Stimulated activated naive B cell treated with anti-CD40 and anti-IgM and Interleukin-4, amounts not matched to agents 10 μg/mL and 1 μg/mL and 100 μg/mL, for 72 hours (primary cell): ENCODE data around the gene GRIK2.

ENCODE experiments used
- ATAC-seq, 2 donors: fragments of 150-1000 bp; cut with Tn5 transposase; replicated peaks; 2 replicates each; pipeline ENCODE4 v1.10.0; 2021; ENCODE audit warnings: moderate library complexity in 1 of 2
- DNase-seq: peaks from one replicate; pipeline ENCODE4 v3.0.0; 2021
- H3K27ac Mint-ChIP-seq: one replicate; pipeline ENCODE4 v1.8.0; 2022; ENCODE audit warnings: mild to moderate bottlenecking, mixed read lengths
- H3K27me3 Mint-ChIP-seq, 2 donors: one replicate each; pipeline ENCODE4 v1.8.0; 2022; ENCODE audit warnings: mixed read lengths in 2 of 2
- H3K36me3 Mint-ChIP-seq, 2 donors: one replicate each; pipeline ENCODE4 v1.8.0; 2022; ENCODE audit warnings: mixed read lengths in 2 of 2, mild to moderate bottlenecking in 1 of 2
- H3K4me1 Mint-ChIP-seq, 2 donors: one replicate each; pipeline ENCODE4 v1.8.0; 2022; ENCODE audit warnings: mixed read lengths in 2 of 2, mild to moderate bottlenecking in 1 of 2
- H3K4me3 Mint-ChIP-seq, 2 donors: one replicate each; pipeline ENCODE4 v1.8.0; 2022; ENCODE audit warnings: mild to moderate bottlenecking in 2 of 2, mixed read lengths in 2 of 2, moderate library complexity in 1 of 2
- H3K9me3 Mint-ChIP-seq, 2 donors: one replicate each; pipeline ENCODE4 v1.8.0; 2022; ENCODE audit warnings: mixed read lengths in 2 of 2, mild to moderate bottlenecking in 1 of 2

Gene GRIK2

DNA sequence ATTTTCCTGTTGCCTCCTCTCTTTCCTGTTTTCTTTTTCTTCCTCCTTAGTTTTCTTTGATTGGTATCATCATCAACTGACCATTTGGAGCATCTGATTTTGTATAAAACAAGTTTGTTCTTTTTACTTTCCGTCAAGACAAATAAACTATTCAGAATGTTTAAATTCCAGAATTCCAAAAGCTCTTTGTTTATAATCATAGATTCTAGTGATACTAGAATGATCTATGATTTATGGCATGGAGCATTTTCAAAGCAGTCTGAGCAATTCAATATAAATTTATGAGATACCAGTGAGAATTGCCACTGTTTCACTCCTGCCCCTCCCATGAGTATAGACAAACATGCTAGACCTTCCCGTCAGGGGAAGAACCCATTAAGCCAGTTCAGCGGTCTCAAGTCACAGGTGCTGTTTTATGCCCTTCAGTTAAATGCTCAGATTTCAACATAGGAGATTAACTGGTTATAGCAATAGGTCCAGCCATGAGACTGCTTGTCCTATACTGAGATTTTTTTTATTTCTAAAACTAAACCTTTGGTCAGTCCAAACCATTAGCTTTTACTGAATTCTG lies 60.7 kb downstream of the GRIK2 start:
- no peak overlapping the region for H3K4me3 Mint-ChIP-seq
- ATAC-seq (no peak), DNase-seq (no peak)
- no peaks in the 10 kb centered on the region for H3K27me3 Mint-ChIP-seq
- H3K36me3 Mint-ChIP-seq = no peaks in the 10 kb centered on the region
- no peaks in the 10 kb centered on the region for H3K4me1 Mint-ChIP-seq
- H3K9me3 Mint-ChIP-seq = peaks cover 0 to 1% of the 10 kb centered on the region in 2 donors
- no peak overlapping the region for H3K27ac Mint-ChIP-seq

DNA sequence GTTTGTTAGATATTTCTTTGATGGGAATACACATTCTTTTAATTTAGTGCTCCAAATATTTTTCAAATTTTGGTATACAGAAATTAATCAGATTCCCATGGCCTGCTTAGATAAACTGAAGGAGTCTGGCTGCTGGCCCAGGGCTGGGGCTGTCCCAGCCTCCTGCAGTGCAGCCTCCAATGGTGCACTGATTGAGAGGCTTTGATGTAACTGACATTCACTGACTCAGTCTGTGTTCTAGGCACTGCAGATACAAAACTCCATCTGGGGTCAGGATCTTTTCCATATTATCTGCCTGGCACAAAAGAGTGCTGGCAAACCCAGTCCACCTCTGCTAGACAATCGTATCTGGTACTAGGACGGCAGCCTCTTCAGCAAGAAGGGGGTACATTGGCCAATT lies 64.8 kb downstream of the GRIK2 start:
- Mint-ChIP-seq H3K4me1 (no peaks in the 10 kb centered on the region), H3K4me3 (no peak overlapping the region), H3K9me3 (peaks cover 0 to 1% of the 10 kb centered on the region in 2 donors), H3K27me3 (no peaks in the 10 kb centered on the region), H3K36me3 (no peaks in the 10 kb centered on the region), H3K27ac (no peak overlapping the region)
- ATAC-seq = no peak
- DNase-seq = no peak

DNA sequence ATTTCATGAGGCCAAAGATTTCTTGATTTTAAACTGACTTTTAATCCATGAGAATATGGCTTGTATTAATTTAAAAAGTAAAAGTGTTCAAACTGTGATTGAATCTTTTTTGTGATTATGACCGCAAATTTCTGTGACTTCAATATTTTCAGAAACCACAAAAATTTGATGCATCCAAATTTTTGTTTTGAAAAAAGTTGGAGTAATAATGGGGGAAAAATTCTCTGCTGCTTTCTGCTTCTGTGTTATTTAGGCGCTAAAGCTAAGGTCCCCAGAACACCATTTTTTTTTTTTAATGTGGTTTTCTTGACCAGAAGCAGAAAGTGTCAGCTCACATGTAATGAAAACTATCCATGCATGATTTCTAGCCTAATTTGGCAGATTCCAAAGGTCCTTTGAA lies 65.3 kb downstream of the GRIK2 start:
- Mint-ChIP-seq H3K4me1 (no peaks in the 10 kb centered on the region), H3K27ac (no peak overlapping the region), H3K27me3 (no peaks in the 10 kb centered on the region), H3K9me3 (peaks cover 0 to 1% of the 10 kb centered on the region in 2 donors), H3K36me3 (no peaks in the 10 kb centered on the region), H3K4me3 (no peak overlapping the region)
- no peak for ATAC-seq
- DNase-seq = no peak

DNA sequence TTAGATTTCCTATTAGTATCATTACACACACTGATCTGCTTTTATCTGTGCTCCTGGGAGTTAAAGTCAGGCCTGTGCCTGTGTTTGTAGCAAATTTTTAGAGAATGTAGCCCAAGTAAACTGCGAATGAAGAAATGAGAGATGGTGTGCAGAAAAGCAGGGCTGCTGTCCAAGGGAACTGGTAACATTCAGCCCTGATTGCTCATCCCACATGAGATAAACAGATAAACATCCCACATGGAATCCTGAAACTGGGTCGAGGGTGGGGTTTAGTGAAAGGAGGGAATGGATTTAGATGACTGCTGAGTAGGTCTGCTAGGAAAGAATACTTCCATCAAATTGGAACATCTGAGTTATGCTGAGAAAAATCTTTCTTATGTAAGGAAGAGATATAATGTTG lies 69.1 kb downstream of the GRIK2 start:
- H3K9me3 Mint-ChIP-seq = no peaks in the 10 kb centered on the region

DNA sequence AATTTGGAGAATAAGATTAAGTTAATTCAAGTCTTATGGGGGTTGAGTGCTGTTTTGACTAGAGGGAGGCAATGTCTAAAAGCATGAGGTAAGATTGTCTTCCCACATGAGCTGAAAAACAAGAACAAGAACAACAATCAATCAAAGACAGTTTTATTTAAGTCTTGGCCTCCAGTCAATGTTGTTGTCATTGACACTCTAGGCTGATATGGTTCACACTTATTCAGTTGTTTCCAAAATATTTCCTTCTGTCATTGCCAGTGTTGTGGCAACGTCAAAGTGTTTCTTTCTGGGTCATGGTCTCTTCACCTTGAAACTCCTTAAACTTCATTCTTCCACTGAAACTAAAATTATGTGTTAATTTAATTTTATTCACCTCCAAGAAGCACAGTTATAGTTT lies 72.4 kb downstream of the GRIK2 start:
- no peaks in the 10 kb centered on the region for H3K36me3 Mint-ChIP-seq
- peaks cover 0 to 4% of the 10 kb centered on the region in 2 donors for H3K9me3 Mint-ChIP-seq
- H3K27ac Mint-ChIP-seq = no peak overlapping the region
- no peak for DNase-seq
- ATAC-seq = no peak
- no peaks in the 10 kb centered on the region for H3K4me1 Mint-ChIP-seq
- H3K27me3 Mint-ChIP-seq = no peaks in the 10 kb centered on the region
- H3K4me3 Mint-ChIP-seq = no peak overlapping the region

More for the DNA sequence above, 69.1 kb downstream of the GRIK2 start:
- DNase-seq = no peak
- Mint-ChIP-seq H3K4me1 (no peaks in the 10 kb centered on the region), H3K36me3 (no peaks in the 10 kb centered on the region), H3K4me3 (no peak overlapping the region), H3K27me3 (no peaks in the 10 kb centered on the region), H3K27ac (no peak overlapping the region)
- no peak for ATAC-seq

DNA sequence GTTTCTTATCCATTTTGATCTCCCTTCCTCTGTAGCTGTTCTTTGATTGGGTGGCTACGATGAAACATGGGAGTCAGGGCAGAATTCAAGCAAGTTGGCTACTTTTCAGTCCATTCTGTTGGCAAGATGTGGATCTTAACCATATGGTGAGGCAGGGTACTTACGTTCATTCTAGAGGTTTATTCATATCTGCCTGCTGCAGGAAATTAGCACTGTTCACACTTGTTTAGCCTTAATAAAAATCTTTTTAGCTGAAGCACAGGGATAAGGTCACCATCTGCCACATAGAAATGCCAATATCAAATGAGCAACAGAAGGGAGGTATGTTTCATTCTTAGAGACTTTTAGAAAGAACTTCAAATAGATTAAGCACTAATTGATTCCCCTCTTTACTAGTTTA lies 83.9 kb downstream of the GRIK2 start:
- Mint-ChIP-seq H3K36me3 (no peaks in the 10 kb centered on the region), H3K4me3 (no peak overlapping the region), H3K9me3 (no peaks in the 10 kb centered on the region), H3K27me3 (no peaks in the 10 kb centered on the region), H3K4me1 (no peaks in the 10 kb centered on the region), H3K27ac (no peak overlapping the region)
- no peak for DNase-seq
- ATAC-seq = no peak

DNA sequence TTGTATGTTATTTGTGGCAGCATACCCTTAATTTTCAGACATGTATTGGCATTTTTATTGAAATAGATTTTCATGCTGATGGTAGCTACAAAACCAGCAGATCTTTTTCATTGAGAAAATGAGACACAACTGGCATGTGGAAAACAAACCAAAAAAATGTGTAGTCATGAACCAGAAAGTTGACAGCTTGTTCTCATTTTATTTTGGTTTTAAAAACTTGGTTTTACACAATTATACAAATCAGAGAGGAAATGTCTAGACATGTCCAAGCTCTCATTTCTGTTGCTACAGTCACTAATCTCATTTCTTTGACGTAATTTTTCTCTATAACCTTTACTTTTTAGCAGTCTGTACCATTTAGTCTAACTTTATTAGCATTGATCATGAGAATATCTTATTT lies 85.4 kb downstream of the GRIK2 start:
- no peaks in the 10 kb centered on the region for H3K27me3 Mint-ChIP-seq
- no peaks in the 10 kb centered on the region for H3K4me1 Mint-ChIP-seq
- no peak for ATAC-seq
- no peaks in the 10 kb centered on the region for H3K36me3 Mint-ChIP-seq
- no peak for DNase-seq
- no peak overlapping the region for H3K4me3 Mint-ChIP-seq
- no peak overlapping the region for H3K27ac Mint-ChIP-seq
- no peaks in the 10 kb centered on the region for H3K9me3 Mint-ChIP-seq

DNA sequence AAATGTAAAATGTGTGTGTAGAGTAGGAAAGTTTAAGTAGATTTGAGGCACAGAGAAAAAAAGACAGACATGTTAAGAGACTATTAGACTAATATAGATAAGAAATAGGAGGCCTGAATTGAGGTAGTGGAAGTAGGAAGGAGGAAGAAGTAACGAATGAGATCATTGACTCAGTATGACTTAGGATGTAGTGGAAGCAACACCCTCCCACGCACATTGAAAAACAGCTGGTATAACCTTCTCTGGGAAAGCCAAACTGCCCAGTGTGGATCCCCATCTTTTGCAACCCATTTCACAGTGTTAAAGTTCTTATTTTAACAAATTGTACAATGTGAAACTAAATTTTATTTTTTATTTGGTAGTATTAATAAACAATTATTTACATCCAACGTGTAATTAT lies 89.1 kb downstream of the GRIK2 start:
- no peaks in the 10 kb centered on the region for H3K4me1 Mint-ChIP-seq
- H3K4me3 Mint-ChIP-seq = no peak overlapping the region
- no peaks in the 10 kb centered on the region for H3K36me3 Mint-ChIP-seq
- ATAC-seq (no peak), DNase-seq (no peak)
- H3K27me3 Mint-ChIP-seq = no peaks in the 10 kb centered on the region
- H3K27ac Mint-ChIP-seq = no peak overlapping the region
- H3K9me3 Mint-ChIP-seq = no peaks in the 10 kb centered on the region

DNA sequence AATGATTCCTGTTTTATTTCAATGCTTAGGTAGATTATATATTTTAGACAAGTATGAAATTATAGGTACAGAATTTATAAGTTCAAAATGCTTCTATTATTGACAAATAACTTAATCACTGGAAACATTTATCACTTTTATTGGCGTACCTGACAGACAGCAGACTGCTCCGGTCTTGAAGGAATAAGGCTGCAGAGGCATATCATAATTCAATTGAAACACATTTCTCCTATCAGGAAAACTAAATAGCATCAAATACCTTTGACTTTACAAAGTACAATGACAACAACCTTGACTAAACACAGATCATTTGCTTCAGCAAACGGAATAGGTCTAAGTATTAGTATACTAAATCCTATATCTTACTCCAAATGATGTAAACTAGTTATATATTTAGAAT lies 91.3 kb downstream of the GRIK2 start:
- no peak overlapping the region for H3K4me3 Mint-ChIP-seq
- no peak for ATAC-seq
- H3K27me3 Mint-ChIP-seq = no peaks in the 10 kb centered on the region
- no peaks in the 10 kb centered on the region for H3K36me3 Mint-ChIP-seq
- no peak overlapping the region for H3K27ac Mint-ChIP-seq
- H3K9me3 Mint-ChIP-seq = no peaks in the 10 kb centered on the region
- H3K4me1 Mint-ChIP-seq = no peaks in the 10 kb centered on the region
- DNase-seq = no peak

DNA sequence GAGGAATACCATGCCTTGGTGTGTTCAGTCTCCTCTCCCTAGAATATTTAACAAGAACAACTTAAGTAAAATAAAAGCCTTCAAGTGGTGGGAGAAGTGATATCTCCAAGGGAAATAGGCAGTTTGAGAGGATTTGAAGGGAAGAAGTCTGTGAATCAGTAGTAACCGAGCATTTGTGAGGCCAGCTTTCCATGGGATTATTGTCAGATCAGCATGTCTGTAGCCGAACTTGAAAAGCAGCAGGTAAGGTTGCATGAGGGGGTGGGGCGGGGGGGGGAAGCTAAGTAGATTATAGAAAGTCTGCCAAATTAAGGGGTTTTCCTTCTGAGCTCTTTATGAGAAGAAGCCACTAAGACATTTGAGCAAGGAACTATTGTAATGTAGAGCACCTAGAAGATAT lies 92.6 kb downstream of the GRIK2 start:
- H3K9me3 Mint-ChIP-seq = no peaks in the 10 kb centered on the region
- H3K27ac Mint-ChIP-seq = no peak overlapping the region
- ATAC-seq (no peak), DNase-seq (no peak)
- H3K27me3 Mint-ChIP-seq = no peaks in the 10 kb centered on the region
- no peak overlapping the region for H3K4me3 Mint-ChIP-seq
- no peaks in the 10 kb centered on the region for H3K4me1 Mint-ChIP-seq
- no peaks in the 10 kb centered on the region for H3K36me3 Mint-ChIP-seq

DNA sequence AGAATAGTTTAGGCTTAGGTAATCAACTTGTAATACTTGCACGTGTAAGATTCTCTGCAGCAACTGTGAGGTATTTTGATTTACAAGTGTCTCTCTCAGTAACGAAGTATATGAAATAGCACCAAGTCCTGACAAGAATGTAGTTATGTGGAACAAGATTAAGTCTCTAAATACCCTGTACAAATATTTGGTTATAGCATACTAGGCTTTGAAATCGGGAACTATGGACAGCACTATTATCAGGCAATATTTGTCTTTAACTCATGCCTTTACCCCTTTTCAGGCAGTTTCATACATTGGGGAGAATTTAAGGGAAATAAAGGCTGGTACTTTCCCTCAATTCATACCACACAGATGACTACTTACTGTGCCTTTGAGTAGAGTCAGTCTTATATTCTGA lies 93.2 kb downstream of the GRIK2 start:
- H3K27me3 Mint-ChIP-seq = no peaks in the 10 kb centered on the region
- no peaks in the 10 kb centered on the region for H3K9me3 Mint-ChIP-seq
- H3K27ac Mint-ChIP-seq = no peak overlapping the region
- ATAC-seq (no peak), DNase-seq (no peak)
- H3K4me3 Mint-ChIP-seq = no peak overlapping the region
- no peaks in the 10 kb centered on the region for H3K4me1 Mint-ChIP-seq
- no peaks in the 10 kb centered on the region for H3K36me3 Mint-ChIP-seq

DNA sequence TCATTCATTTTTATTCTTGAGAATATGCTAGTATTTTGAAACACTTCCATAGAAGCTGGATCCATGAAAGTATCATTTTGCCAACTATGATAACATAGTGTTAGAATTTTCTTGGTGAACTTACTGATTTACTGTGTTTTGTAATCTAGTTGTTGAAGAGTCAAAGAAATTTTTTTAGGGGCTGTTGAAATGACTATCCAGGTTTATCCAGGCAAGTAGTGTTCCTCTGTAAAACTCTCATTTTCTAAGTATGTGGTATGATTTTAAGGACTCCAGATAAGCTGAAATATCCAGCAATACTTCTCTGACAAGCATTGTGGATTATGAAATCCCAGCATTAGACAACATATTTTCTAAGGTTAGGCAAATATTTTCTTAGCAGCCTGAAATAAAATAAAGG lies 95.9 kb downstream of the GRIK2 start:
- ATAC-seq (no peak), DNase-seq (no peak)
- Mint-ChIP-seq H3K9me3 (no peaks in the 10 kb centered on the region), H3K27me3 (no peaks in the 10 kb centered on the region), H3K4me3 (no peak overlapping the region), H3K4me1 (no peaks in the 10 kb centered on the region), H3K36me3 (no peaks in the 10 kb centered on the region), H3K27ac (no peak overlapping the region)

DNA sequence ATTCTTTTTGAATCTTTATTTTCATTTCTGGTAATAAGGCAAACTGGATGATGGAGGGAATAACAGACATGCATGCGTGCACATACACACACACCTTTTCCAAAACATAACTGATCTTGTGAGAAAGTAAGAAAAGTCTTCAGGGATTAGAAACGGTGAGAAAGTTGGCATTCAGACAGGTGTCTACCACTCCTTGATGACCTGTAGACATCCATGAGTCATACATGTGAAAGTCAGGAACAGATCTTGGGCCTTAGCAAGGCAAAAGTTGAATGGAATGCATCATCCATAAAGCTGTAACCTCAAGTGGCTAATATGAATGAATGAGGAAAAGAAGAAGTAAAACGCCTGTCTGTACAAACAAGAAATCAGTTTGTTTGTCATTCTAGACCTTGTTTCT lies 97.3 kb downstream of the GRIK2 start:
- Mint-ChIP-seq H3K4me1 (no peaks in the 10 kb centered on the region), H3K36me3 (no peaks in the 10 kb centered on the region), H3K27ac (no peak overlapping the region), H3K4me3 (no peak overlapping the region), H3K27me3 (no peaks in the 10 kb centered on the region), H3K9me3 (no peaks in the 10 kb centered on the region)
- DNase-seq = no peak
- no peak for ATAC-seq

DNA sequence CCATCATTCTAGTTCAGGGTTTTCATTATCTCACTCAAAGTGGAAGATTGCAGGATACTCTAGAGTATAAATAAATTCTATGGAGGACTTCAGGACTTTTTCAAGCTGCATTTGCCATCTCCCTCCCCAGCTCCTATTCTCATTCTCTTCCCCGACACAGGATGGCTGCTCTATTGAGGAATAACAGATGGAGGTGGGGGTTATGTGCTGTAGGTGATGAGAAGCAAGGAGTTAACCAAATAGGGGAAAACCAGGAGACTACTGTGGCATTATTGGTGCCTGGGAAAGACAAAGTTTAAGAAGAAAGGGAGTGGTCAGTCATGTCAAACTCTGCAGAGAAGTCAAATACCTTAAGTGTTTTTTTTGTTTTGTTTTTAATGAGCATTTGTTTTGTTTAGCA lies 109.3 kb downstream of the GRIK2 start:
- Mint-ChIP-seq H3K27ac (no peak overlapping the region), H3K4me3 (no peak overlapping the region), H3K27me3 (no peaks in the 10 kb centered on the region), H3K9me3 (no peaks in the 10 kb centered on the region), H3K36me3 (no peaks in the 10 kb centered on the region), H3K4me1 (no peaks in the 10 kb centered on the region)
- no peak for DNase-seq
- no peak for ATAC-seq

DNA sequence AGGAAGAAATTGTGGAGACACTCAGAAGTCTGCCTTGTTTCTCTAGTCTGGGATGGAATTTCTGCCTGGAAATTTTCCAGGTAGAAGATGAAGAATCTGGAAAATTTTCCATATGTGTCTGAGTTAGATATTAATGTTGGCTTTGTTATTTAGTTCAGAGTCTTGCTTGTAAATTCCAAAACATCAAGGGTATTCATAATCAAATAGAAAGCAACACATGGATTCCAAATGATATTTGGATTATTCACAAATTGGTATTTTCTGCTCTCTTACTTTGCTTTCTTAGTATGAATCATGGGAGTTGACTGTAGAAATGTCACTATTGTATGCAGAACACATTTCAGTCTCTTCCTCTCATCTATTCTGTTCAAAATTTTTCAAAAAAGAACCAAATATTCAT lies 116.0 kb downstream of the GRIK2 start:
- no peak for ATAC-seq
- no peak overlapping the region for H3K27ac Mint-ChIP-seq
- no peak overlapping the region for H3K4me3 Mint-ChIP-seq
- DNase-seq = no peak
- no peaks in the 10 kb centered on the region for H3K27me3 Mint-ChIP-seq
- H3K36me3 Mint-ChIP-seq = no peaks in the 10 kb centered on the region
- peaks cover 0 to 3% of the 10 kb centered on the region in 2 donors for H3K9me3 Mint-ChIP-seq
- H3K4me1 Mint-ChIP-seq = no peaks in the 10 kb centered on the region

DNA sequence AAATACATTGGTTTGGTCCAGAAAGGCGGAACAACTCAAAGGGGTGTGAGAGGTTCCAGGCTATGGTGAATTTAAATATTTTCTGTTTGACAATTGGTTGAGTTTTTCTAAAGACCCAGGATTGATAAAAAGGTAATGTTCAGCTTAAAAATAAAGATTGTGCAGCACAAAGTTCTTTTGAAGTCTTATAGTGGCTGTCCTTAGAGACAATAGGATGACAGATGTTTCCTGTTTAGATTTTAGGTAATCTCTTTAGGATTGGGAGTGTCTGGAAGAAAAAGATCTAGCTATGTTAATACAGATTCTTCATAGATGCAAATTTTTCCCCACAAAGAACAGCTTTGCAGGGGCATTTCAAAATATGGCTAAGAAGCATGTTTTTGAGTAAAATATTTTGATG lies 119.7 kb downstream of the GRIK2 start:
- Mint-ChIP-seq H3K4me3 (no peak overlapping the region), H3K4me1 (no peaks in the 10 kb centered on the region), H3K27ac (no peak overlapping the region), H3K27me3 (no peaks in the 10 kb centered on the region), H3K9me3 (peaks cover 3% of the 10 kb centered on the region in 2 donors), H3K36me3 (no peaks in the 10 kb centered on the region)
- no peak for DNase-seq
- no peak for ATAC-seq
